GM18498 (cell line): Measurements from ENCODE around the gene CPA3.

Experiments
- ATAC-seq: cut with Tn5 transposase; IDR thresholded peaks from one replicate; pipeline ENCODE4 v1.9.1; 2021; ENCODE audit warnings: mild to moderate bottlenecking, moderate library complexity; ENCODE audit not compliant: unreplicated experiment

CPA3 gene

DNA sequence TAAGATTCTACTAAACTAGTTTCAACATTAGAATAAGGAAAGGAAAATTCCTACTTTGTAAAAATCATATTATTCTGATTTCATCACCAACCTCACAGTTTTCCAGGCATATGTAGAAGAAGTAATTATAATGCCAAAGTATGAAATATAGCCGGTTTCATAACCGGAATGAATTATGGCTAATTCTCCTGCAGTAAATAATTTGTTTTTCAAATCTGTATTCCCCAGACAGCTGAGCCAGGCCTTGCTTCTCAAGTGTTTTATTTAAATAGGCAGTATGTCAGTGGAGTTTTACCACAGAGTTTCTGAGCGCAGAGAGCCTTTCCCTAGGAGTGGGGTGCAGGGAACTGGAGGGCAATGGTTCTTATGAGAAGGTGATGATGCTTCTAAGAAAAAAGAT, 8.7 kb upstream of the CPA3 start:
- no peak for ATAC-seq

DNA sequence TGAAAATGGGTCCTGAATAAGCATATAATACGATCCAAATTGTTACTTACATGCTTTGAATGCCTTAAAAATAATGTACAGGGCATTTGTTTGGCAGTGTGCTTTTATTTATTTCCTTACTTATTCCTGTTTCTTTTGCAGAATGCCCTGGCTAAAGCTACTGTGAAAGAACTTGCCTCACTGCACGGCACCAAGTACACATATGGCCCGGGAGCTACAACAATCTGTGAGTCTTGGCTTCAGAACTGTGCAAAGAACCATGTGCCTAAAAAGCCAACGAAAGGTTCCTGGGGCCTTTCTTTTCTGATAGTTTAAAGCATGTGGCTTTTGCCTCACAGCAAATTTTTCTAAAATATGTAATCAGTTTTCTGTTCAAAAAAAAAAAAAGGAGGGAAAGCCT, 7.8 kb upstream of the CPA3 start:
- ATAC-seq: no peak

DNA sequence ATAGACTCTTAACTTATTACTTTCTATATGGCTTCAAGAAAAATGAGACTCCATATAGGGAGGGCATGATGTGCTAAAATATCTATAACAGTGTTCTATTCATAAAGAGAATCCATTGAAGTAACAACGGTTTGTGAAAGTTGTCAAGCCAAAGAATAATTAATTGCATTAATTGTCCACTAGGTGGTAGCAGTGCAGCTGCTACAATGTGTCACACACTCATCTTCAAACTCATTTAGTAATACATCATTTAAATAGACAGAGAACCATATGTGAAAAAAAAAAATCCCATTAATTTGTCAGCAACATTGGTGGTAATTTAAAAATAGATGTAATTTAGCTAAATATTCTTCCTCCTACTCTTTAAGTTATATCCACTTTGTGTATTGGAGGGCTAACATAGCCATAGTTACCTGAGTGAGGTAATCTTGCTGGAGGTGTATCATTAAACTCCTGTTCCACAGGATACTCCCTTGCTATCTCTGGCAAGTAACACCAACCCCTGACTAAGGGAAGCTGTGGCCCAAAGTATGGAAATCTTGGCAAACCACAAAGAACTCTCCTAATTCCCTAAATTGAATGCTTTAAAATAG, 3.7 kb upstream of the CPA3 start:
- ATAC-seq: peak; percentile 77

- ATAC-seq: no peak
These were observed 1.8 kb upstream of the CPA3 start for GRCh38 chr3:148863297-148863696.

GRCh38 chr3:148863814-148864213, 1.3 kb upstream of the CPA3 start:
- ATAC-seq: no peak

DNA sequence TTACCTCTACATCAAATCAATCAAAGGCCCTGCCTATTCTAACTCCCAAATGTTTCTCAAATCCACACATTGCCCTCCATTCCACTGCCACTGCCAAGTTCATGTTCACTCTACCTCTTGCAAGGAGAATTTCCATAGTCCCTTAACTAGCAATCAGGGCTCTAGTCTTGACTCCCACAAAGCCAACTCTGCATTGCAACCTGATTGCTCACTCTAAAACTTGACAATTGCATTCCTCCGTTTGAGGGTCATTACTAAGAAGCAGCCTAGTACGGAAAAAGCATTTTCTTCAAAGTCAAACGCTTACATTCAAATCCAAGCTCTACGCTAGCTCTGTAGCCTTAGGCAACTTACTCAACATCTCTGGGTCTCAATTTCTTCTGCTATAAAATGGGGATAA, 1.2 kb downstream of the CPA3 start:
- no peak for ATAC-seq

- no peak for ATAC-seq
These were observed 8.3 kb downstream of the CPA3 start for GRCh38 chr3:148873270-148873927.

GRCh38 chr3:148873977-148874376, 8.9 kb downstream of the CPA3 start:
- no peak for ATAC-seq

DNA sequence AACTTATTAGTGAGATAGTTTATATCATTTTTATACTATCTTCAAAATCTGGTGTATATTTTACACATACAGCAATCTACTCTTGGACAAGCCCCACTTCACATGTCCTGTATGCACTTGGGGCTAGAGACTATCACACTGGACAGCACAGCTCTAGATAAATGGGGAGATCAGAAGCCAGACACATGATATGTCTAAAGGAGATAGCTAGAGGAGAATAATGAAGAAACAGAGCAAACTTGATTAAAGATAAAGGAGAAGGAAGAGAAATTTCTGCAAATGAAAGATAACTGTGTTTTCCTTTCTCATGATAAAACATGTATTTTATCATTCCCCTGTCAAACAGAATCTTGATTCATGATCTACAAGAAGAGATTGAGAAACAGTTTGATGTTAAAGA, 13.0 kb downstream of the CPA3 start:
- no peak for ATAC-seq

- no peak for ATAC-seq
These were observed 14.2 kb downstream of the CPA3 start for GRCh38 chr3:148879256-148879655.

DNA sequence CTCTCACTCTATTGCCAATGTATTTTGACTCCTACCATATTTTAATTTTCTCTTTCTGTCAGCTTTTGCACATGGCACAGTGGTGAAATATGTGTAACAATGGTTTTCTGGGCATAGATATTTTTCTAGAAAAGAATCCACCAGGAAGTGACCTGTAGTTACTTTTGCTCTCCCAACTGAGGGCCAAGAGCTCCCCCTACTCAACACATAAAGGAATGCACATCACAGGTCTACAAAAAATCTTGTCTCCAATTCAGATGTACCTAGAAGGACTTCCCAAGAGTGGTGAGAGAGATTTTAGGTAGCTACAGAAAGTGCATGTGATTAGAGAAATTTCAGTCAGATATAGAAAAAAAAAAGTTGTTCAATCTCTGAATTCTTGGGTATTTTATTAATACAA, 15.6 kb downstream of the CPA3 start:
- ATAC-seq: no peak

DNA sequence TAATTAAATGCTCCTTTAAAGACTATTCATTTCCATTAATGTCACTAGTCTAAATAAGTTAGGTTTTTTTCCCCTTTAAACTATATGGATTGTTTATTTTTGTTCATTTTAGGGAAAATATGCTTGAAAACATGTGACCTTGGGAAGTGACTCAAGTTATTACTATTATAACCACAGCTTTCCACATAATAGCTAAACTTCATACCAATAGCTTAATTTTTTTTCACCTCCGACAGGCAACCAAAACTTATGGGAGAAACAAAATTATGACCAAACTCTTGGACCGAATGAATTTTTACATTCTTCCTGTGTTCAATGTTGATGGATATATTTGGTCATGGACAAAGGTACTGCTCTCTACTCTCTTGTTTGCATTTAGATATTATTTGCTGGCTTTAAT, 16.2 kb downstream of the CPA3 start:
- ATAC-seq: no peak

GRCh38 chr3:148882288-148882687, 17.2 kb downstream of the CPA3 start:
- no peak for ATAC-seq

- ATAC-seq: no peak
These were observed 18.1 kb downstream of the CPA3 start for GRCh38 chr3:148883163-148883562.

DNA sequence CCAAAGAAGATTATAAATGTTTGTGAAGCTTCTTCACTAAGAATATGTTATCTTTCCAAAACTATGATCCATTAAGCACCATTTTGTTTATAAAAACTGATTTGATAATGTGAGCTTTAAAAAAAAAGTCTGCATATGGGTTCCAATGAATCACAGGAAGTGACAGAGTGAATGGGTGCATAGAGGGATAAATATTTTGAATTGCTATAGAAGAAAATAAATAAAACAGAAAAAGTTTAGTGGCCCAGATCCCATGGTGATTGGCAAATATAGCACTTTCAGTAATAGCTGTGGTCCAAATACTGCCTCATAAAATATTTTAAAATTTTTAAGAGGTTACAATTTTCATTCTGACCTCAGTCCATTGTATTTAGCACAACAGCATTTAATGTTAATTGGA, 19.2 kb downstream of the CPA3 start:
- no peak for ATAC-seq

DNA sequence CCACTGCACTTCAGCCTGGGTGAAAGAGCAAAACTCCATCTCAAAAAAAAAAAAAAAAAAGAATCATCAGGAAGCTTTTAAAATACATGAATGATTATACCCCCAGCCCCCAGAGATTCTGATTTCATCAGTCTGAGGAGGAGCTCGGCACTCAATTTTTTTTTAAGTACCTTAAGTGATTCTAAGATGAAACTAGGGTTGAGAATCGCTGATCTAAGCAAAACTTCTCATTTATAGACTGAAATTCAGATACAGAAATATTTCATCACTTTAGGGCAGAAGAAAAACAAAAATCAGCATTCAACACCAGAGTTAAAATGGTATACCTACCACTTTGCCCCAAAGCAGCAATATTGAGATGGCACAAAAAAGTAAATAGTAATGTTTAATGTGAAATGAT, 24.7 kb downstream of the CPA3 start:
- ATAC-seq: no peak

DNA sequence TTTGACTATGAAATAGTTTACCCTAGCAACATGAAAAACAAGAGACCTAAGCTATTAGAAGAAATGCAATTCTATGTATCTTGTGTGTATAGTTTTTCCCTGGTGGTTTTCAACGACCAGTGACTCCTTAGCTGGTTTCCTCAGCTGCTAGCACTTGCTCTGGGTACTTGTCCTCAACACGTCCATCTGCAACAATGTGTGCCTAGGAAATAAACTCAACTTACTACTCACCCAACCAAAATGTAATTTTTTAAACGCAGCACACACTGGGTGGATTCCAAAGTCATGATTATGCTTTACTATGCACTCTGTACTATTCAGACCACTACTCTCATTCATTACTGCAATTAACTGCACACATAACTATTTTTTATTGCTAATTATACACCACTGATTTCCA, 31.0 kb downstream of the CPA3 start:
- no peak for ATAC-seq

DNA sequence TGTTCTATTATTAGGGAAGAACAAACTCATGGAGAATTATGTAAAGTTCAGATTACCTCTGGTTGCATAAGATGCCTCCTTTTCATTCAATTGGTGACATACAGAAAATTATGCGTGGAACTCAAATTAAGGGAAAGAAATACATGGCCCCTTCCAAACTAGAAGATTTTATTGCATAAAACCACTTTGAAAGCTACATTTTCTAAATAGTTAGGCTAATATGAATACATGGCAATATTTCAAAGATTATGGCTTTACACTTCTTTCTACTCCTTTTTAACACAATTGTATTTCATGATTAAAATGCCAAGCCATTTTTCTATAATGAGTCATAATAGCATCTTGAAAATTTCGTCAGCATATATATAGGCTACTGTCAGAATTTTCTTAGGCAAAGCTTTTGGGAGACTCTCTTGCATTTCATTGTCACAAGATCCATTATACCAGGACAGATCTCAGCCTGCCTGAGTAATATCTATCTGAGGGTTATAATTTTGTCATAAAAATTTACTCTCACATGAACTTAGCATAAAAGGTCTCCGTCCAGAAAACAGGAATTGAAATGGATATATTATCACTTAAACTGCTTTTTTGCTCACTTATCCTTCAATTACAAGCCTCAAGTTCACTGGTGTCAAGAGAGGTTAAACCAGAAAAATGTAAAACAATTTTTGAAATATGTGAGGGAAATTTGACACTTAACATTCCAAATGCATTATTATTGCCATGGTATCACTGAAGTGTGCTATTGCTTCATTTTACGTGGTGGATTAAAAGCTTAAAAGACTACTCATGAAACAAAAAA, 37.1 kb downstream of the CPA3 start:
- ATAC-seq: no peak

GRCh38 chr3:148903022-148903442, 37.9 kb downstream of the CPA3 start:
- no peak for ATAC-seq

GRCh38 chr3:148903941-148904340, 38.8 kb downstream of the CPA3 start:
- ATAC-seq: no peak

DNA sequence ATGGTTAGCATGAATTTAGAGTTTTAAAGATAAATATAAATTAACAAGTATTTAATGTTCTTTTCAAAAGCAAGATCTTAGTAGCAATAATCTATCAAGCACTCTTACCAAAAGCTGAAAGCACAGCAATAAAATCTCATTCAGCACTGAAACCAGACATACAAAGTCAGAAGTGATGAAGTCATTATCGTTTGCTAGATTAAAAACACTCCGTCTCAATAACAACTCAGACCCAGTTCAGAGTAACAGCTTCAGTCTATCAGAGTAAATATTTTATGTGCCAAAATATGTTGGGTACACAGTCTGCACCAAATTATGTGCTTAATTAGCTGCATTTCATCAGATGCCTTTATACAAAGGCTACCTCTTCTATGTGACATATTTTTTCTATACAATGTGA, 41.6 kb downstream of the CPA3 start:
- no peak for ATAC-seq

DNA sequence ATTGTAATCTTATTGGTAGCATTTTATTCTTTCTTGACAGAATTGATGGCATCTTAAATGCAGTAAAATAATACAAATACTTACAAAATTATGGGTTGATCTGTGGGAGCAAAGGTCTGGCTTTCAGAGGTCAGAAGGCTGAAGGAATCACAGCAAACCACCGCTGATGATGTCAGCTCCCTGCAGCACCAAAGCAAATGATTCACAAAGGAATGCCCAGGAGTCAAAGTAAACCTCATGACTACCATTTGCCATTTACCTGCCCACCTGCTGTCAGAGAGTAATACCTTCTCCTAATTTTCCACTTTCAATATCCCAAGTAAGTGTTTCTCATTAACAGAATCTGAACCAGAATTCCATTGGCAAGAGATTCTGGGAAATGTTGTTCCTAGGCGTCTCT, 46.1 kb downstream of the CPA3 start:
- ATAC-seq: no peak
